CD4-positive, alpha-beta T cell treated with Interleukin-15 for 4 hours (primary cell): ENCODE data around the gene LHX5.

Source experiments
- DNase-seq: peaks from one replicate; pipeline ENCODE4 v3.0.0-alpha.2; 2020; ENCODE audit warnings: low spot score

Gene LHX5

DNA sequence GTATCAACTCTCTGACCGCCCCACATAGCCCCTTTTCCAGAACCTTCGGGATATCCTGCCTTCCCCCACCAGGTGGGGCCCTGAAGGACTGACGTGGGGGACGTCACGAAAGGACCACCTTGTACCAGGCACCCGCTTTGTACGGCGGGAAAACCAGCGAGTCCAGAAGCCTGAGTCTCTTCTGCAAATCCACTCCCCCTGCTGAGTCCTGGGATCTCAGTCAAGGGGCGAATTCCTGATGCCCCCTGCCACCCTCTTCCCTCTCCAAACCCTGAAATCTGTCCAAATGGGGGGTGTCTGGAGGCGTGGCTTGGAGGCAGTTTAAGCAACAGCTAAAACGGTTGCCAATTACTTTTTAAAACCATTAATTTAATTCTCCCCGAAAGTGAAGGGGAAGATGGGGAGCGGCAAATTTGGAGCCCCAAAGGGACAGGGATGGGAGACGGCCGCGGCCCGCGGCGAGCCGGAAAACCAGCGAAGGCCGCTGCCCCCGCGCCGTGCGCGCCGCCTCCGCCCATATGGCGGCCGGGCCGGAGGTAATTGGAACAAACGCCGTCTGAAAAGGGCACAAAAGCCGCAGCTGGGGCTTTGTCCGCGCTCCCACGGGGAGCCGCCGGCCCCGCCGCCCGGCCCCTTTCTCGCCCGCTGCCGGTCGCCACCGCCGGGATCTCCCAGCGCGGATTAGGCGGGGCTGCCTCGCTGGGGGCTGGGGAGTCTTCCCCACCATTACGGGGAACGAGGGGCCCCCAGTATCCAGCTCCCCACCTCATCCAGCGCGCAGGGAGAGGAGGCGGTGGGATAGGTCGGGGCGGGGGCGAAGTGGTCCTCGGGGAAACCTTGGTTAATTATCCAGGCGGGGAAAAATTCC, 6.6 kb downstream of the LHX5 start:
- DNase-seq, result no peak

- DNase-seq, result no peak
These were observed 7.3 kb downstream of the LHX5 start for GRCh38 chr12:113464452-113464775.

DNA sequence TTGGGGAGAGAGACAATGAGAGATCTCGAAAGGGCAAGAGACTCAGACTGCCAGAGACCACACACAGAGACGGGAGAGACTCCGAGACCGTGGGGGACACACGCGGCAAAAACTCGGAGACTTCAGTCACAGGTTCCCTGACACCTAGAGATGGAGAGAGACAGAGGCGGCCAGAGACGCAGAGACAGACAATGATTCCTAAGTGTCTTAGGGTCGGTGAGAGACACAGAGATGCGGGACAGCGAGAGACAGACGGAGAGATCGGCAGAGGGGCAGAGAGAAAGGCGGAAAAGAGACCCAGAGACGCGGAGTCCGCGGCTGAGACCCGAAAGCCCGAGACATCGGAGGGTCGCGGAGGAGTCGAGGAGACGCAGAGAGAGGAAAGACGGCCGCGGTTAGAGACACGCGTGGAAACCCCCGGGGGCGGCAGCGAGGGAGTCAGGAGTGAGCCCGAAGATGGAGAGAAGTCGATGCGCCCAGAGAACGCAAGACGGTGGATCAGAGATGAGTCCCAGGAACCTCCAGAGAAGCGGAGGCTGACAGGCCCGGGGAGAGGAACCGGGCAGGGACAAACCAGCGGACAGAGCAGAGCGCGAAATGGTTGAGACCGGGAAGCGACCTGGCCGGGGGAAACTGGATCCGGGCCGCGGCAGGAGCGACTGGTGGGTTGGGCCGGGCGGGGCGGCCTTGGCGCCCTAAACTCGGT, 7.8 kb downstream of the LHX5 start:
- DNase-seq, result no peak

DNA sequence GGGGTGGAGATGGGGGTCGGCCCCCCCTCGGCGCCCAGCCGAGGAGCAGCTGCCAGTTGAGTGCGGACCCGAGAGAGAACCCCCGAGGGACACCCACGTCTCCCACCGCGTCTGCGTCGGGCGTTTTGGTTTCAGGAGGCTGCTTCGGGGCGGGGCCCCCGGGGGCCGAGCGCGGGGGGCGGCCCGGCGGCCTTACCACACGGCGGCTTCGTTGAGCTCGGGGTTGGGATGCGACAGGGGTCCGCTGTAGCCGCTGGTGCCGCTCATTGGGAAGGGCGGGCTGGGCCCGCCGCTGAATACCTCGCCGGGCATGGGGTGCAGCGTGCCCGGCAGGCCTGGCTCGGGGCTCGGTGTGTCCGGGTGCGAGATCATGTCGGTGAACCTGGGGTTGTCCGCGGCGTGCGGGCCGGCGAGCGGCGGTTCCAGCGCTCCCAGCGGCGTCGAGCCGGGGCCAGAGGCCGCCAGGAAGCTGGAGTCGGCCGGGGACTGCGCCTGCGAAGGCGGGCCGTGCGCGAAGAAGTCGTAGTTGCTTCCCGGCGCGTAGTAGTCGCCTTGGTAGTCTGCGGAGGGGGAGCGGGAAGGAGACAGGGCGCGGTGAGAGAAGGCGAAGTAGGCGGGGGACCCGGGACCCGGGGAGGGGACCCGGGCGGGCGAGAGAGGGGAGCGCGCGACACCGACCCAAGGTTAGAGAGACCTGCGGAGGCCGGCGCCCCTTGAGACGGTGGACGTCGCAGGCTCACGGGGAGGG, 8.5 kb downstream of the LHX5 start:
- DNase-seq, result no peak

DNA sequence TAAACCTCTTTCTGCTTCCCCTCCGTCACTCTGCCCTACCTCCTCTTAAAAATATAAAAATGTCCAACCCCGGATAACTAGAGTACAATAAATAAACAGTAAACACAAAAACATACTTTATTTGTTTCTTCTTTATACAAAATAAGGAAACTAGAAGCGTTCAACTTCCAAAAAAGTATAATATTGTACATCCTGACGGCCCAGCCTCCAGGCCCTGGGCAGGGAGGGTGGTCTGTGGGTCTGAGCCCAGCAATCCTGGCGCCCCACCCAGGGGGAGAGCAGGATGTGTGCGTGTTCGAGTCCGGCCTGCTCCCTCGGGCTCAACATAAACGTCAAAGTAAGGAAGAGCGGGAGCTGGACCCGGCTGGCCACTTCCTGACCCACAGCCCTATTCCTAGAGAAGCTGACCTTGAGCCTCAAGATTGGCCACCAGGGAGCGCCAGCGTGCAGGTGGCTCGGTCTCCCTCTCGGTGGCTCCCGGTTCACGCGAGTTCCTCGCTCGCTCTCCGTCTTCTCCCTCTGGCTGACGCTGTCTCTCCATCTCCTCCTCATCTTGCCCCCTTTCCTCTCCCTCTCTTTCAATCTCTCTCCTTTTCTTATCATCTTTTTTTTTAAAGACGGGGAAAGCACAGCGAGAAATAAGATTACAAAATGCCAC, 9.4 kb downstream of the LHX5 start:
- peak; percentile 56 for DNase-seq

DNA sequence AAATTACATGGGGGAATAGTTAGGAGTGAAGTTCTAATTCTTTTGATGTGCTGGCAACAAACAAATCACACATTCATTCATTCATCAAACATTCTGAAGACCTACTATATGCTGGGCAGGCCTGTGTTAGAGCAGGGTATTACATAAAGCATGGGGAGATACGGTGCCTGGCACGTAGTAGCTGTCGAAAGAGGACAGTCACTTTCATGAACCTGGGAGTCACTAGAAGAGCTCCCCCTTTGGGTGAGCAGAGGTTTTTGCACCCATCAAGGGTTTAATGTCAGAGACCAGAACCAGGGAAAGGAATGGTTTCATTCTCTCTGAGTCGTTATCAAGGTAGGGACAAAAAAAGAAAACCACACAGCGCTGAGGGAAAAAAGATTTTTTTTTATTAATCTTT, 10.0 kb downstream of the LHX5 start:
- DNase-seq, result no peak

DNA sequence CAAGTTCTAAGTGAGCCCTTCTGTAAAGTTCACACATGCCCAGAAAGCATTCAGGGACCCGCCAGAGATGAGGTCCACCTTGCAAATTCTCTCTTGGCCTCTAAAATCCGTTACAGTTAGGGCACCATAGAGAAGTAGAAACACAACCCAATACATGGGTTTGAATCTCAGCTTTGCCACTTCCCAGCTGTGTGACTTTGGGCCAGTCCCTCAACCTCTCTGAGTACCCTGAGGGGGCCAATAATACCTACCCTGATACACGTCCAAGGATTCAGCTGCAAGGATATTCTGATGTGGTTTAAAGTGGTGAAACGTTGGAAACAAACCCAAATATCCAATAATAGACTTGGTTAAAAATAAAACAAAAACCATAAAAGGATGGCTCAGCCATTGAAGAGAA, 11.7 kb downstream of the LHX5 start:
- no peak for DNase-seq

DNA sequence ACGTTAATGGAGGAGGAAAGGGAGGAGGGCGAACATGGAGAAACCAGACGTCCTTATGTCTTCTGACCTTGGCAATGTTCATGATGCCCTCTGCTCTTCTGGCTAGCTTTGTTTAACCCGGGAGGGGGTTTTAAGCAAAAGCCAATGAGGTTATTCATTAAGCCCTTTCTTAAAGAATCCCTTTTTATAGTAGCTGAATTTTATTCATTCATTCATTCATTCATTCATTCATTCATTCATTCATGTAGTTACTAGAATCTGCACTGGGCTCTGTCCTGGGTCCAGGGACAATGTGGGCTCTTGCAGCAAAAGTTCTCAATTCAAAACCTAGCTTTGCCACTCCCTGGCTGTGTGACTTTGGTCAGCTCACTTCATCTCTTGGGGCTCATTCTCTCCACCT, 14.0 kb downstream of the LHX5 start:
- DNase-seq, result no peak

DNA sequence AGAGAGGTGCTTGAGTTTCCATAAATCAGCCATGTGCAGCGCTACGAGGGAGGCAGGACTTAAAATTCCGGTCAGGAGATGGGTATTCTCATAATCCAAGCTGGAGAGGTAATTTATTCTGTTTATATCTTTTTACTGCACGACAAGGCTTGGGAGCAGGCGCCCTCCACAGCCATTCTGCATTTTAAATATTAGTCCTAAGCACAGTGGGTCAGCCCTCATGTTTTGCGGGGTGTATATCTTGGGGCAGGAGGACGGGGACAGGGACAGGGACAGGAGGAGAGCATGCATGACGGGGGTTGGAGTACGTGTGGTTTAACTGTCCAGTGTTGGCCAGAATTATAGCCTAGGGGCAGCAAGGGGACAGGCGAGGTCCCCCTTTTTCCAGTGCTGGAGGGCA, 14.5 kb downstream of the LHX5 start:
- no peak for DNase-seq

- no peak for DNase-seq
These were observed 14.9 kb downstream of the LHX5 start for GRCh38 chr12:113456761-113457160.

DNA sequence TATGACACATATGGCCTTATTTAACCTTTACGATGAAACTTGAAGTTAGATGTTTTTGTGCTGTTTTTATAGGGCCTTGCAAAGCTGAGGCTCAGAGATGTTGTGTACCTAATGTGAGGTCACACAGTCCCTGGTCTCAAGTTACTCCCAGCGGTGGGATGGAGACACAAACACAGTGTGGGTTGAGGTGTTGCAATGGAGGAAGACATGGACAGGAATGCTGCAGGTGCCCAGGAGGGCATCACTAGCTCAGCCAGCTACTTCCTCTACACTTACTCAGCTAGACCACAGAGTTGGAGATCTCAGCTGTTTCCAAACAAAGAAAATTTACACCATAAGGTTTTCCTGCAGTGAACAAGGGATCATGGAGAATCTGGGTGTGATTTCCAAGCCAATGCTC, 15.5 kb downstream of the LHX5 start:
- DNase-seq, result no peak

GRCh38 chr12:113453330-113453729, 18.3 kb downstream of the LHX5 start:
- no peak for DNase-seq

GRCh38 chr12:113452458-113452857, 19.2 kb downstream of the LHX5 start:
- DNase-seq, result no peak

DNA sequence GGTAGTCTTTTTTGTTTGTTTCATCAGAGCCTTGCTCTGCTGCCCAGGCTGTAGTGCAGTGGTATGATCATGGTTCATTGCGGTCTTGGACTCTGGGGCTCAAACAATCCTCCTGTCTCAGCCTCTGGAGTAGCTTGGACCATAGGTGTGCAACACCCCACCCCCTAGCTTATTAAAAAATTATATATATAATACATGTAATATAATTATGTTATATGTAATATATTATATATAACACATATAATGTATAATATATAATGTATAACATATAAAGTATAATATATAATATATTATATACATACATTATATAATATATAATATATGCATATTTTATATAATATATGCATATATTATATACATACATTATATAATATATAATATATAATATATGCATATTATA, 21.8 kb downstream of the LHX5 start:
- DNase-seq, result no peak

DNA sequence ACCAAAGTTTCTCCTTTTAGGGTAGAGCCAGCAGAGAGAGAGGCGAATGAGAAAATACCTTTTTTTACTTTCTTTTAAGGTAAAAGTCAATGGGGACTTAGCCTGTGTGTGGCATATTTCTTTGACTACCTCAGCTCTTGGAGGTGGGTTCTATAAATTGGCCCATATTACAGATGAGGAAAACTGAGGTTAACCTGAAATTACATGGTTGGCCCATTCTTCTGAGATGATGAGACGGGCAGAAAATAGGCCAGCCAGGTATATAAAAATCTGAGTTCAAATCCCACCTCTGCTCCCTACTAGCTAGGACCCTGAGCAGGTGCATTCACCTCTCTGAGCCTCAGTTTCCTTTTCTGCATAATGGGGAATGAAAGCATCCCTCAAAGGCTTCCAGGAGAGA, 22.4 kb downstream of the LHX5 start:
- DNase-seq, result no peak

- no peak for DNase-seq
These were observed 22.8 kb downstream of the LHX5 start for GRCh38 chr12:113448873-113449272.

GRCh38 chr12:113445544-113446171, 26.0 kb downstream of the LHX5 start:
- no peak for DNase-seq

- no peak for DNase-seq
These were observed 28.6 kb downstream of the LHX5 start for GRCh38 chr12:113443030-113443539.

DNA sequence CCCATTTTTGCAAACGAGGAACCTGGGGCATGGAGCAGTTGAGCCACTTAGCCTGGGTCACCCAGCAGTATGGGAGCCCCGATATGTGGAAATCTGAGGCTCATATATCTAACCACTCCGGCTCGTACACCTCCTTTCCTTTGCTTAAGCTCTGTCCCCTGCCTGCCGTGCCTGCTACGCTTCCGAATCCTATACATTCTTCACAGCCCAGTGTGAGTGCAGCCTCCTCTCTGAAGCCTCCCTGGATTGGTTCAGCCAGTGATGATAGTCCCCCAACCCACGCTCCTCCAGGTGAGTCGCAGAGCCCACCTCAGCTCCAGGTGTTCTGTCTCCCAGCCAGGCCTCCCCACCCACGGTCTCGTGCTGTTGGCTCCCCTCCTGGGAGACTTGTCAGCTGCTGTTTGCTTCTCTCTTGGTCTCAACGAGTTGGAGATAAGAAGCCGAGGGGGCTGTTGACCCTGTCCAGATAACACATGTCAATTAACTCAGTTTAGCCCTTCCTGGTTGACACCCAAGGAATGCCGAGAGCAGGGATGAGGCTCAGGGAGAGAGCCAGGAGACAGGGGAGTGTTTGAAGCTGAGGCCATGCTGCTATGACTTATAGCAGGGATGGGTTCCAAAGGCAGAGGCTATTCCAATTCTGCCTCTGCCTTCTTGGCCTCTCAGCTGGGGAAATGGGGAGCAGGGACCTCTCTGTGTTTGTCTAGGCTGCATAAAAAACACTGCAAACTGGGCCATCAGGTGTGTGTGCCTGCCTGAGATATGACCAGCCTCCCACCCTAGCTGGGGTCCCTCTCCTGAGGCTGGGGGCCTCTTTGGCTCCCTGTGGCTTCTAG, 30.5 kb downstream of the LHX5 start:
- no peak for DNase-seq

GRCh38 chr12:113440336-113440735, 31.3 kb downstream of the LHX5 start:
- DNase-seq, result no peak

GRCh38 chr12:113439606-113440030, 32.1 kb downstream of the LHX5 start:
- no peak for DNase-seq
